Activated CD8-positive, alpha-beta T cell treated with anti-CD3 and anti-CD28 coated beads for 36 hours (primary cell): Measurements from ENCODE around the gene GAPDHS. TPM values are rescaled to one million over a fixed set of nuclear protein-coding genes. Genes with fewer than 3 reads are reported as not detected.

ENCODE experiments used
- ATAC-seq: fragments of 200-7000 bp; cut with Tn5 transposase; one replicate; pipeline ENCODE4 v1.10.0; 2021; ENCODE audit warnings: mild to moderate bottlenecking, moderate library complexity
- CTCF ChIA-PET: fragments of 350-600 bp; sonication (Branson Sonifier 250); formaldehyde crosslinking; loops from one replicate; lab custom pipeline; 2021; ENCODE audit warnings: antibody characterized with exemption; lab: Charles Lee
- POLR2A ChIA-PET: fragments of 350-600 bp; sonication (Branson Sonifier 250); formaldehyde crosslinking; loops from one replicate; lab custom pipeline; 2021; ENCODE audit warnings: antibody characterized with exemption; lab: Charles Lee
- DNase-seq: peaks from one replicate; pipeline ENCODE4 v3.0.0-alpha.2; 2020
- H3K27ac Mint-ChIP-seq: one replicate; pipeline ENCODE4 v1.8.0; 2021; ENCODE audit warnings: mild to moderate bottlenecking, mixed read lengths
- H3K27me3 Mint-ChIP-seq: one replicate; pipeline ENCODE4 v1.8.0; 2021; ENCODE audit warnings: mixed read lengths
- H3K36me3 Mint-ChIP-seq: one replicate; pipeline ENCODE4 v1.8.0; 2021; ENCODE audit warnings: low read depth, mixed read lengths
- H3K4me1 Mint-ChIP-seq: one replicate; pipeline ENCODE4 v1.8.0; 2021; ENCODE audit warnings: low read depth, mixed read lengths
- H3K4me3 Mint-ChIP-seq: one replicate; pipeline ENCODE4 v1.8.0; 2021; ENCODE audit warnings: mild to moderate bottlenecking, moderate library complexity, mixed read lengths
- H3K9me3 Mint-ChIP-seq: one replicate; pipeline ENCODE4 v1.8.0; 2021; ENCODE audit warnings: mixed read lengths
- intact Hi-C: fragments of 100-400 bp; cut with micrococcal nuclease; formaldehyde crosslinking; loops from one replicate; pipeline ENCODE4 v1.10.0; 2022
- total RNA-seq, 2 experiments: library from RNA; stranded (reverse); gene quantifications; one replicate each; pipeline ENCODE4 v1.2.3, GENCODE V29; 2021
- TF ChIP-seq, protein P1 (sequence below): fragments of 200-600 bp; IDR thresholded peaks from one replicate; pipeline ENCODE4 v1.8.0; 2022; ENCODE audit warnings: antibody characterized with exemption, mild to moderate bottlenecking

Gene GAPDHS
- total RNA-seq, 2 experiments from 2014 or later: not detected

DNA sequence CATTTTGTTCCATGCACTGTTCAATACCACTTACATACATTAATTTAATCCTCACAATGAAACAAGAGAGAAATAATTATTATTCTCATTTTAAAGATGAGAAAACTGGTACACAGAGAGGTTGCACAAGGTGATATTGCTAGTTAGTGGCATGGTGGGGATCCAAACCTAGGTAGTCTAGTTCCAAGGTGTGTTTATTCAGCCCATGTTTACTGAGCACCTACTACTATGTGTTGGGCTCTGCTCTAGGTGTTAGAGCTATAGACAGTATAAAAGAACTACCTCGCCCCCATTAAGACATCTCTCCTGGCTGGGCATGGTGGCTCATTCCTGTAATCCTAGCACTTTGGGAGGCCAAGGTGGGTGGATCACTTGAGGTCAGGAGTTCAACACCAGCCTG, 49.5 kb downstream of the GAPDHS start:
- no peaks in the 10 kb centered on the region for H3K36me3 Mint-ChIP-seq
- H3K27ac Mint-ChIP-seq: no peak overlapping the region
- CTCF ChIA-PET: interaction anchor here (0.6 kb wide), 1 partner anchor 67 kb away, joined by 3 read pairs; no protein-coding TSS in a partner anchor
- peaks cover 12% of the 10 kb centered on the region for H3K27me3 Mint-ChIP-seq
- TF ChIP-seq, protein P1, sequence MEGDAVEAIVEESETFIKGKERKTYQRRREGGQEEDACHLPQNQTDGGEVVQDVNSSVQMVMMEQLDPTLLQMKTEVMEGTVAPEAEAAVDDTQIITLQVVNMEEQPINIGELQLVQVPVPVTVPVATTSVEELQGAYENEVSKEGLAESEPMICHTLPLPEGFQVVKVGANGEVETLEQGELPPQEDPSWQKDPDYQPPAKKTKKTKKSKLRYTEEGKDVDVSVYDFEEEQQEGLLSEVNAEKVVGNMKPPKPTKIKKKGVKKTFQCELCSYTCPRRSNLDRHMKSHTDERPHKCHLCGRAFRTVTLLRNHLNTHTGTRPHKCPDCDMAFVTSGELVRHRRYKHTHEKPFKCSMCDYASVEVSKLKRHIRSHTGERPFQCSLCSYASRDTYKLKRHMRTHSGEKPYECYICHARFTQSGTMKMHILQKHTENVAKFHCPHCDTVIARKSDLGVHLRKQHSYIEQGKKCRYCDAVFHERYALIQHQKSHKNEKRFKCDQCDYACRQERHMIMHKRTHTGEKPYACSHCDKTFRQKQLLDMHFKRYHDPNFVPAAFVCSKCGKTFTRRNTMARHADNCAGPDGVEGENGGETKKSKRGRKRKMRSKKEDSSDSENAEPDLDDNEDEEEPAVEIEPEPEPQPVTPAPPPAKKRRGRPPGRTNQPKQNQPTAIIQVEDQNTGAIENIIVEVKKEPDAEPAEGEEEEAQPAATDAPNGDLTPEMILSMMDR: no peak
- no peak overlapping the region for H3K4me3 Mint-ChIP-seq
- no peak for DNase-seq
- ATAC-seq: no peak
- peaks cover 1% of the 10 kb centered on the region for H3K9me3 Mint-ChIP-seq
- intact Hi-C loops: no loop called here
- no peaks in the 10 kb centered on the region for H3K4me1 Mint-ChIP-seq
- POLR2A ChIA-PET: no interaction called here

DNA sequence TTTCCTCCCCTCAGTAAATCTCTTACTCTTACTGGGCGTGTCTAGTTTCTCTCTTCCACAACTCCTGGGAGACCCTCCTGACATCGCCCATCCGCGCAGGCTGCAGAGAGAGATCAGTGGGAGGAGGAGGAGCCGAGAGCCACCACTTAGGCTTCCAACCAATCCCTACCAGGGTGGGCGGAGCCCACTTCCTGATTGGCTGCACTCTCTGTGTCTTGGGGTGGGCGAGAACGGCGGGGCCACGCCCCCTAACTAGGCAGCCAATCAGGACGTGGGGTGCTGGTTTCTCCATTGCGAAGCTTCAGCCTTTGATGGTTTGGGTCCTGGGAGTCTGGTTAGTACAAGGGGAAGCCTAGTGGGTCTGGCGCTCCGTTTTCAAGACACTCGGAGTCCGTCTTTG, 52.6 kb downstream of the GAPDHS start, which contains the start of gene PMIS2:
Gene PMIS2 (plus strand): TSS at position 326 of the 400 bp plus-strand sequence. CDS start 87 bp downstream, outside the sequence.
- H3K4me1 Mint-ChIP-seq: no peaks in the 10 kb centered on the region
- H3K9me3 Mint-ChIP-seq: no peaks in the 10 kb centered on the region
- no peak within 1 kb of the TSS for H3K27ac Mint-ChIP-seq
- peaks cover 11% of the 10 kb centered on the region for H3K27me3 Mint-ChIP-seq
- ChIA-PET POLR2A (no interaction called here), CTCF (no interaction called here)
- TF ChIP-seq, protein P1: no peak
- no peak within 1 kb of the TSS for H3K4me3 Mint-ChIP-seq
- DNase-seq: peak; percentile 49
- no peaks in the 10 kb centered on the region for H3K36me3 Mint-ChIP-seq
- intact Hi-C loops: no loop called here
- ATAC-seq: peak; percentile 70

DNA sequence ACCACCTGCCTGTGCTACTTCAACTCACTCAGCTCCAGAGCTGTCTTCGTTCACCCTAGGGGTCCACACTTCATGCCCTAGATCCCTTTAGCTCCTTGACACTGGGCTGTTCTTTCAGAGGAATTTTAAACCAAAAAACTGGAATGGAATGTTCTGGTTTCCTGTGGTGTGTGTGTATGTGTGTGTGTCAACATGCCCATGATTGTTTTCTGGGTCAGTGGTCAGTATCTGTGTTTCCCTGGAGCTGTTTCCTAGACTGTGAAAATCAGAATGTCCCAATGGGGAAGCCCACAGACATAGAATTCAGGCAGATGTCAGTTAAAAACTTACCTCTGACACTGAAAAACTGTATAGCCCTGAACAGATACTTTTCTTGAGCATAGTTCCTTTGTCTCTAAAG, 54.1 kb downstream of the GAPDHS start:
- no peaks in the 10 kb centered on the region for H3K36me3 Mint-ChIP-seq
- H3K9me3 Mint-ChIP-seq: no peaks in the 10 kb centered on the region
- DNase-seq (no peak), ATAC-seq (no peak)
- POLR2A ChIA-PET: interaction anchor here (1.0 kb wide), 1 partner anchor 37 kb away, joined by 4 read pairs; no protein-coding TSS in a partner anchor
- TF ChIP-seq, protein P1: no peak
- no peak overlapping the region for H3K27ac Mint-ChIP-seq
- H3K4me1 Mint-ChIP-seq: no peaks in the 10 kb centered on the region
- peaks cover 11% of the 10 kb centered on the region for H3K27me3 Mint-ChIP-seq
- intact Hi-C loops: no loop called here
- CTCF ChIA-PET: interaction anchor here (1.4 to 1.9 kb wide), 3 partner anchors 9 to 77 kb away, joined by 5 to 8 read pairs (median 6); no protein-coding TSS in a partner anchor
- H3K4me3 Mint-ChIP-seq: no peak overlapping the region

DNA sequence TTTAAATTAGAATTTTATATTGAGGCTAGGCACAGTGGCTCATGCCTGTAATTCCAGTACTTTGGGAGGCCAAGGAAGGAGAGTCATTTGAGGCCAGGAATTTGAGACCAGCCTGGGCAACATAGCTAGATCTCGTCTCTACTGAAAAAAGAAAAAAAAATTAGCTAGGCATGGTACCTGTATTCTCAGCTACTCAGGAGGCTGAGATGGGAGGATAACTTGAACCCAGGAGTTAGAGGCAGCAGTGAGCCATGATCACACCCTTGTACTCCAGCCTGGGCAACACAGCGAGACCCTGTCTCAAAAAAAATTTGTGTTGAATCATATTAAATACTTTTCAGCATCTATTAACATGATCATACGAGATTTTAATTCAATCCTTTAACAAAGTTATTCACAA, 57.6 kb downstream of the GAPDHS start:
- Mint-ChIP-seq H3K4me1 (no peaks in the 10 kb centered on the region), H3K36me3 (no peaks in the 10 kb centered on the region), H3K4me3 (no peak overlapping the region), H3K27me3 (peaks cover 10% of the 10 kb centered on the region), H3K9me3 (no peaks in the 10 kb centered on the region), H3K27ac (no peak overlapping the region)
- CTCF ChIA-PET: interaction anchor here (1.0 to 4.1 kb wide), 3 partner anchors 9 to 42 kb away, joined by 3 to 36 read pairs (median 4); no protein-coding TSS in a partner anchor
- TF ChIP-seq, protein P1: no peak
- no peak for DNase-seq
- no peak for ATAC-seq
- intact Hi-C loops: no loop called here
- POLR2A ChIA-PET: interaction anchor here (1.5 kb wide), 1 partner anchor 37 kb away, joined by 3 read pairs; the partner anchor contains the start of gene RBM42

DNA sequence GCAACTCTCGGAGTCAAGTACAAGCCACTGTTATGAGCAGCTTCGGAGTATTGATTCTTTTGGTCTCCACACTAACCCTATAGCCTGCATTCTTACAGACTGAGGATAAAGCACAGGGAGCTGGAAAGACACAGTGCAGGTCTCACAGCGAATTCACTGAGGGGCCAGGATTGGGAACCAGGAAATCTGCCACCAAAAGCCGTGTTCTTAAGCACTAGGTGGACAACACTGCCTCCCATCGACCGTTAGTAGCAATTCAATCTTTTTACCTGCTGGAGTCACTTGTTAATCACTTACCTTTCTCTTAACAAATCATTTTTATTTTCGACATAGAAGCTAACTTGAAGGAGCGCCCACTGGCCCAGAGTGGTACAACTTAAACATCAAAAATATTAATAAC, 59.0 kb downstream of the GAPDHS start:
- ATAC-seq: peak; percentile 54
- H3K4me1 Mint-ChIP-seq: peaks cover 5% of the 10 kb centered on the region
- TF ChIP-seq, protein P1: peak; percentile 73
- peak; percentile 55 for DNase-seq
- no peaks in the 10 kb centered on the region for H3K9me3 Mint-ChIP-seq
- ChIA-PET CTCF (interaction anchor here (0.7 to 4.1 kb wide), 19 partner anchors 9 to 240 kb away, joined by 3 to 36 read pairs (median 4); no protein-coding TSS in a partner anchor), POLR2A (interaction anchor here (0.6 to 1.5 kb wide), 2 partner anchors 36 to 130 kb away, joined by 3 to 4 read pairs; partner anchors contain the start of gene RBM42)
- H3K4me3 Mint-ChIP-seq: no peak overlapping the region
- no peaks in the 10 kb centered on the region for H3K36me3 Mint-ChIP-seq
- intact Hi-C loops: loop anchor here (2.0 kb wide), 1 partner anchor 81 kb away; no protein-coding TSS in a partner anchor
- H3K27ac Mint-ChIP-seq: no peak overlapping the region
- H3K27me3 Mint-ChIP-seq: peaks cover 7% of the 10 kb centered on the region
